ENCODE data around the gene PUS7. TPM values are rescaled to one million over a fixed set of nuclear protein-coding genes. Genes with fewer than 3 reads are reported as not detected.
"Not testable (repeated sequence)": the region's sequence is repeated elsewhere in the genome, so short reads cannot be mapped to it uniquely, and the experiment has no call there.

PUS7 gene
- total RNA-seq, 1 donor from 2014 or later = 28.3 TPM

- no peak overlapping the region for H3K4me3 ChIP-seq (ENCODE audit: low read depth, low read length)
- no peak for DNase-seq (ENCODE audit: low read depth)
- TF ChIP-seq CTCF (conservative IDR thresholded peaks at IDR 0.05; ENCODE audit: low read depth, low read length) = no peak
Measured at GRCh38 chr7:105448181-105448580, 73.9 kb downstream of the PUS7 start.

- DNase-seq (ENCODE audit: low read depth) = no peak
- TF ChIP-seq CTCF (conservative IDR thresholded peaks at IDR 0.05; ENCODE audit: low read depth, low read length) = no peak
- H3K4me3 ChIP-seq (ENCODE audit: low read depth, low read length) = no peak overlapping the region
Measured at GRCh38 chr7:105444342-105444987, 77.6 kb downstream of the PUS7 start.

GRCh38 chr7:105442214-105442613, 79.9 kb downstream of the PUS7 start:
- DNase-seq (ENCODE audit: low read depth); H3K4me3 ChIP-seq (ENCODE audit: low read depth, low read length): not testable (repeated sequence)

- H3K4me3 ChIP-seq (ENCODE audit: low read depth, low read length) = no peak overlapping the region
- peak; percentile 96 for DNase-seq (ENCODE audit: low read depth)
Measured at GRCh38 chr7:105439174-105439893, 82.7 kb downstream of the PUS7 start.

GRCh38 chr7:105438847-105439173, 83.3 kb downstream of the PUS7 start:
- no peak overlapping the region for H3K4me3 ChIP-seq (ENCODE audit: low read depth, low read length)

More at GRCh38 chr7:105439174-105439893, 82.7 kb downstream of the PUS7 start:
- peak; percentile 50 for TF ChIP-seq CTCF (conservative IDR thresholded peaks at IDR 0.05; ENCODE audit: low read depth, low read length)

GRCh38 chr7:105438254-105438653, 83.8 kb downstream of the PUS7 start:
- H3K4me3 ChIP-seq (ENCODE audit: low read depth, low read length) = no peak overlapping the region
- TF ChIP-seq CTCF (conservative IDR thresholded peaks at IDR 0.05; ENCODE audit: low read depth, low read length) = no peak
- DNase-seq (ENCODE audit: low read depth) = no peak

More at GRCh38 chr7:105438847-105439173, 83.3 kb downstream of the PUS7 start:
- no peak for DNase-seq (ENCODE audit: low read depth)
- TF ChIP-seq CTCF (conservative IDR thresholded peaks at IDR 0.05; ENCODE audit: low read depth, low read length) = no peak

- DNase-seq (ENCODE audit: low read depth); H3K4me3 ChIP-seq (ENCODE audit: low read depth, low read length): not testable (repeated sequence)
Measured at GRCh38 chr7:105437356-105437755, 84.7 kb downstream of the PUS7 start.

Data from epithelial cell of proximal tubule (primary cell).